Mesodermal cell (in vitro differentiated cells): ENCODE measurements around the gene KIRREL2.
"Not testable (repeated sequence)": the region's sequence is repeated elsewhere in the genome, so short reads cannot be mapped to it uniquely, and the experiment has no call there.

Experiments
- H3K27ac ChIP-seq: 2 replicates; pipeline ENCODE4 v1.7.0; 2013; ENCODE audit warnings: mild to moderate bottlenecking, low read depth, low read length, moderate library complexity; ENCODE audit not compliant: severe bottlenecking
- H3K36me3 ChIP-seq: 2 replicates; pipeline ENCODE4 v1.7.1; 2013; ENCODE audit warnings: mild to moderate bottlenecking, low read length, moderate library complexity; ENCODE audit not compliant: control insufficient read depth, insufficient read depth
- H3K4me1 ChIP-seq: one replicate; pipeline ENCODE4 v1.7.1; 2013; ENCODE audit warnings: mild to moderate bottlenecking, low read length; ENCODE audit not compliant: insufficient read depth, control insufficient read depth, poor library complexity, severe bottlenecking
- H3K4me3 ChIP-seq: 2 replicates; pipeline ENCODE4 v1.7.0; 2013; ENCODE audit warnings: low read length, control low read depth, mild to moderate bottlenecking; ENCODE audit not compliant: insufficient read depth, poor library complexity, severe bottlenecking; ENCODE audit errors: extremely low read depth
- H3K9me3 ChIP-seq: 2 replicates; pipeline ENCODE4 v1.7.1; 2013; ENCODE audit warnings: mild to moderate bottlenecking, low read length, moderate library complexity; ENCODE audit not compliant: control insufficient read depth
- WGBS, 2 experiments: methylation state at CpG; one replicate each; pipeline ENCODE4 v1.1.5; 2013; ENCODE audit warnings: missing lambda C conversion rate in 2 of 2; ENCODE audit not compliant: insufficient coverage in 2 of 2; 5-methylcytosine and 5-hydroxymethylcytosine counted together

Gene KIRREL2

GRCh38 chr19:35824150-35824549 is 32.6 kb upstream of the KIRREL2 start:
- WGBS, 2 experiments, result 83 to 100% methylated on average over 1 to 2 of the region's 5 CpGs
- no peak overlapping the region for H3K4me3 ChIP-seq
- no peak overlapping the region for H3K27ac ChIP-seq
- H3K4me1 ChIP-seq, result no peaks in the 10 kb centered on the region
- H3K36me3 ChIP-seq, result no peaks in the 10 kb centered on the region
- no peaks in the 10 kb centered on the region for H3K9me3 ChIP-seq

- H3K4me3 ChIP-seq, result no peak overlapping the region
These were observed 27.9 kb upstream of the KIRREL2 start for GRCh38 chr19:35828692-35829301.

GRCh38 chr19:35830986-35831385 is 25.7 kb upstream of the KIRREL2 start:
- H3K4me3 ChIP-seq, result no peak overlapping the region
- no peak overlapping the region for H3K27ac ChIP-seq
- no peaks in the 10 kb centered on the region for H3K36me3 ChIP-seq
- no peaks in the 10 kb centered on the region for H3K9me3 ChIP-seq
- H3K4me1 ChIP-seq, result no peaks in the 10 kb centered on the region
- 73 to 80% methylated on average over 9 to 13 of the region's 18 CpGs for WGBS, 2 experiments

More at GRCh38 chr19:35828692-35829301, 27.9 kb upstream of the KIRREL2 start:
- H3K36me3 ChIP-seq, result no peaks in the 10 kb centered on the region
- H3K27ac ChIP-seq, result no peak overlapping the region
- no peaks in the 10 kb centered on the region for H3K4me1 ChIP-seq
- H3K9me3 ChIP-seq, result no peaks in the 10 kb centered on the region
- 2 to 3% methylated on average over 7 to 8 of the region's 12 CpGs for WGBS, 2 experiments

GRCh38 chr19:35832054-35832453 is 24.7 kb upstream of the KIRREL2 start:
- 73 to 75% methylated on average over 4 of the region's 4 CpGs for WGBS, 2 experiments
- H3K9me3 ChIP-seq, result no peaks in the 10 kb centered on the region
- no peak overlapping the region for H3K27ac ChIP-seq
- H3K4me3 ChIP-seq, result no peak overlapping the region
- H3K4me1 ChIP-seq, result no peaks in the 10 kb centered on the region
- H3K36me3 ChIP-seq, result no peaks in the 10 kb centered on the region

- Histone ChIP-seq H3K4me1 (no peaks in the 10 kb centered on the region), H3K9me3 (no peaks in the 10 kb centered on the region), H3K36me3 (no peaks in the 10 kb centered on the region), H3K4me3 (no peak overlapping the region), H3K27ac (no peak overlapping the region)
- WGBS, 2 experiments, result 61 to 73% methylated on average over 7 of the region's 7 CpGs
These were observed 22.7 kb upstream of the KIRREL2 start for GRCh38 chr19:35833972-35834371.

GRCh38 chr19:35836096-35836495 is 20.6 kb upstream of the KIRREL2 start:
- not testable (repeated sequence) for H3K27ac ChIP-seq, H3K9me3 ChIP-seq, H3K36me3 ChIP-seq, H3K4me3 ChIP-seq, H3K4me1 ChIP-seq
- WGBS, 2 experiments, result 48 to 58% methylated on average over 11 of the region's 11 CpGs

GRCh38 chr19:35841961-35842595 is 14.6 kb upstream of the KIRREL2 start:
- Histone ChIP-seq H3K9me3 (no peaks in the 10 kb centered on the region), H3K4me3 (no peak overlapping the region), H3K27ac (no peak overlapping the region), H3K36me3 (no peaks in the 10 kb centered on the region), H3K4me1 (peaks cover 3% of the 10 kb centered on the region)
- WGBS, 2 experiments, result 72% methylated on average over 11 to 13 of the region's 13 CpGs

- no peaks in the 10 kb centered on the region for H3K9me3 ChIP-seq
- peaks cover 3% of the 10 kb centered on the region for H3K4me1 ChIP-seq
- no peak overlapping the region for H3K4me3 ChIP-seq
- 79 to 90% methylated on average over 3 to 4 of the region's 4 CpGs for WGBS, 2 experiments
- no peaks in the 10 kb centered on the region for H3K36me3 ChIP-seq
- H3K27ac ChIP-seq, result no peak overlapping the region
These were observed 13.9 kb upstream of the KIRREL2 start for GRCh38 chr19:35842666-35843272.

- Histone ChIP-seq H3K27ac (no peak overlapping the region), H3K9me3 (no peaks in the 10 kb centered on the region), H3K4me1 (peaks cover 3% of the 10 kb centered on the region), H3K36me3 (no peaks in the 10 kb centered on the region), H3K4me3 (no peak overlapping the region)
- 14 to 18% methylated on average over 35 to 37 of the region's 42 CpGs for WGBS, 2 experiments
These were observed 12.8 kb upstream of the KIRREL2 start for GRCh38 chr19:35843676-35844481.

GRCh38 chr19:35844482-35845214 is 12.1 kb upstream of the KIRREL2 start:
- no peaks in the 10 kb centered on the region for H3K36me3 ChIP-seq
- H3K27ac ChIP-seq, result no peak overlapping the region
- H3K4me3 ChIP-seq, result no peak overlapping the region
- H3K4me1 ChIP-seq, result peaks cover 3% of the 10 kb centered on the region
- WGBS, 2 experiments, result 67 to 69% methylated on average over 16 of the region's 16 CpGs
- no peaks in the 10 kb centered on the region for H3K9me3 ChIP-seq
